WTC11 (cell line): ENCODE data around the gene SEC31B. TPM values are rescaled to one million over a fixed set of nuclear protein-coding genes. Genes with fewer than 3 reads are reported as not detected.

ENCODE experiments used
- ATAC-seq: fragments of 200-7000 bp; cut with Tn5 transposase; 2 replicates; pipeline ENCODE4 v1.10.0; 2021; ENCODE audit warnings: mild to moderate bottlenecking, moderate library complexity
- CTCF ChIA-PET: fragments of 300-600 bp; sonication (Branson Sonifier 250); formaldehyde crosslinking; loops from one replicate; lab custom pipeline; 2021; ENCODE audit warnings: antibody characterized with exemption; lab: Charles Lee
- POLR2A ChIA-PET: fragments of 350-600 bp; sonication (Branson Sonifier 250); formaldehyde crosslinking; loops from one replicate; lab custom pipeline; 2021; ENCODE audit warnings: antibody characterized with exemption; lab: Charles Lee
- DNase-seq: peaks from one replicate; pipeline ENCODE4 v3.0.0; 2021; ENCODE audit warnings: low spot score
- H3K27ac Mint-ChIP-seq: 2 replicates; pipeline ENCODE4 v1.8.0; 2021; ENCODE audit warnings: mixed read lengths
- H3K27me3 Mint-ChIP-seq: 2 replicates; pipeline ENCODE4 v1.8.0; 2021; ENCODE audit warnings: low read depth, mild to moderate bottlenecking, moderate library complexity, mixed read lengths
- H3K36me3 Mint-ChIP-seq: 2 replicates; pipeline ENCODE4 v1.8.0; 2021; ENCODE audit warnings: mixed read lengths
- H3K4me1 Mint-ChIP-seq: 2 replicates; pipeline ENCODE4 v1.8.0; 2022; ENCODE audit warnings: mixed read lengths
- H3K4me3 Mint-ChIP-seq: 2 replicates; pipeline ENCODE4 v1.8.0; 2021; ENCODE audit warnings: mild to moderate bottlenecking, moderate library complexity, mixed read lengths
- H3K9me3 Mint-ChIP-seq: 2 replicates; pipeline ENCODE4 v1.8.0; 2021; ENCODE audit warnings: mixed read lengths
- ATF1 ChIP-seq: sonication (generic); formaldehyde crosslinking; IDR thresholded peaks from 2 replicates; pipeline ENCODE4 v1.8.1; 2023; ENCODE audit warnings: mild to moderate bottlenecking, moderate library complexity, missing genetic modification reagents
- ATF3 ChIP-seq: sonication (generic); formaldehyde crosslinking; conservative IDR thresholded peaks from 2 replicates; pipeline ENCODE4 v1.8.1; 2022; ENCODE audit warnings: mild to moderate bottlenecking, missing genetic modification reagents
- ATF6 ChIP-seq: sonication (generic); formaldehyde crosslinking; IDR thresholded peaks from 2 replicates; pipeline ENCODE4 v1.8.1; 2023; ENCODE audit warnings: mild to moderate bottlenecking, missing genetic modification reagents
- CBFB ChIP-seq: sonication (generic); formaldehyde crosslinking; IDR thresholded peaks from 2 replicates; pipeline ENCODE4 v1.8.1; 2022; ENCODE audit warnings: mild to moderate bottlenecking, low read depth, missing genetic modification reagents
- E2F1 ChIP-seq: sonication (generic); formaldehyde crosslinking; IDR thresholded peaks from 2 replicates; pipeline ENCODE4 v1.8.0; 2022; ENCODE audit warnings: mild to moderate bottlenecking, missing genetic modification reagents
- ELF4 ChIP-seq: sonication (generic); formaldehyde crosslinking; IDR thresholded peaks from 2 replicates; pipeline ENCODE4 v1.8.1; 2022; ENCODE audit warnings: low read depth, mild to moderate bottlenecking, moderate library complexity, missing genetic modification reagents
- ESRRA ChIP-seq: sonication (generic); formaldehyde crosslinking; IDR thresholded peaks from 2 replicates; pipeline ENCODE4 v1.8.1; 2022; ENCODE audit warnings: mild to moderate bottlenecking, missing genetic modification reagents, borderline replicate concordance
- ETV6 ChIP-seq: sonication (generic); formaldehyde crosslinking; IDR thresholded peaks from 2 replicates; pipeline ENCODE4 v1.8.1; 2022; ENCODE audit warnings: mild to moderate bottlenecking, missing genetic modification reagents
- FOXP1 ChIP-seq: sonication (generic); formaldehyde crosslinking; IDR thresholded peaks from 2 replicates; pipeline ENCODE4 v1.8.0; 2022; ENCODE audit warnings: missing genetic modification reagents, mild to moderate bottlenecking, moderate library complexity, borderline replicate concordance
- GABPB1 ChIP-seq: sonication (generic); formaldehyde crosslinking; IDR thresholded peaks from 2 replicates; pipeline ENCODE4 v1.8.1; 2023; ENCODE audit warnings: mild to moderate bottlenecking, missing genetic modification reagents
- HMGXB4 ChIP-seq: sonication (generic); formaldehyde crosslinking; IDR thresholded peaks from 2 replicates; pipeline ENCODE4 v1.8.1; 2023; ENCODE audit warnings: mild to moderate bottlenecking, moderate library complexity, missing genetic modification reagents
- MLX ChIP-seq: sonication (generic); formaldehyde crosslinking; IDR thresholded peaks from 2 replicates; pipeline ENCODE4 v1.8.1; 2023; ENCODE audit warnings: mild to moderate bottlenecking, missing genetic modification reagents, moderate library complexity
- NFATC4 ChIP-seq: fragments of 250-450 bp; sonication (Bioruptor Pico); IDR thresholded peaks from 2 replicates; pipeline ENCODE4 v1.9.0; 2021; ENCODE audit warnings: mild to moderate bottlenecking
- NFYB ChIP-seq: sonication (generic); formaldehyde crosslinking; conservative IDR thresholded peaks from 2 replicates; pipeline ENCODE4 v1.8.0; 2022; ENCODE audit warnings: low read depth, missing genetic modification reagents
- NR3C1 ChIP-seq: sonication (generic); formaldehyde crosslinking; conservative IDR thresholded peaks from 2 replicates; pipeline ENCODE4 v1.8.1; 2023; ENCODE audit warnings: low read depth, mild to moderate bottlenecking, missing genetic modification reagents
- OVOL2 ChIP-seq: fragments of 250-450 bp; sonication (Bioruptor Pico); IDR thresholded peaks from 2 replicates; pipeline ENCODE4 v1.9.0; 2021; ENCODE audit warnings: mild to moderate bottlenecking, borderline replicate concordance
- PRDM15 ChIP-seq: sonication (generic); formaldehyde crosslinking; IDR thresholded peaks from 2 replicates; pipeline ENCODE4 v1.8.0; 2022; ENCODE audit warnings: missing genetic modification reagents
- ZNF396 ChIP-seq: fragments of 250-450 bp; sonication (Bioruptor Pico); IDR thresholded peaks from 2 replicates; pipeline ENCODE4 v1.8.0; 2021; ENCODE audit warnings: mild to moderate bottlenecking, moderate library complexity, borderline replicate concordance
- ZNF423 ChIP-seq: fragments of 250-450 bp; sonication (Bioruptor Pico); IDR thresholded peaks from 2 replicates; pipeline ENCODE4 v2.1.2; 2022; ENCODE audit warnings: mild to moderate bottlenecking, moderate library complexity
- ZNF425 ChIP-seq: fragments of 250-450 bp; sonication (Bioruptor Pico); conservative IDR thresholded peaks from 2 replicates; pipeline ENCODE4 v1.9.0; 2021; ENCODE audit warnings: mild to moderate bottlenecking
- total RNA-seq: library from RNA; stranded (reverse); gene quantifications from 3 replicates; pipeline ENCODE4 v1.2.3, GENCODE V29; 2021

The SEC31B gene
- total RNA-seq, 1 experiment from 2014 or later: 6.7 TPM

GRCh38 chr10:100554902-100555301 is 35.2 kb upstream of the SEC31B start (continued):
- TF ChIP-seq ZNF425 (CRISPR knock-in tag) (no peak), ELF4 (CRISPR knock-in tag) (no peak)

- DNase-seq: no peak
- Mint-ChIP-seq H3K36me3 (peaks cover 21% of the 10 kb centered on the region), H3K27me3 (no peaks in the 10 kb centered on the region), H3K27ac (no peak overlapping the region), H3K4me3 (no peak overlapping the region), H3K9me3 (no peaks in the 10 kb centered on the region), H3K4me1 (no peaks in the 10 kb centered on the region)
- CTCF ChIA-PET: interaction anchor here (0.9 to 3.1 kb wide), 2 partner anchors 9 to 19 kb away, joined by 3 to 13 read pairs; partner anchors contain the start of gene HIF1AN
- POLR2A ChIA-PET: interaction anchor here (0.7 kb wide), 1 partner anchor 16 kb away, joined by 4 read pairs; no protein-coding TSS in a partner anchor
- ATAC-seq: no peak
- TF ChIP-seq MLX (CRISPR knock-in tag) (no peak), GABPB1 (CRISPR knock-in tag) (no peak), PRDM15 (CRISPR knock-in tag) (no peak), OVOL2 (CRISPR knock-in tag) (no peak), ATF6 (no peak), ZNF423 (CRISPR knock-in tag) (no peak), ATF3 (CRISPR knock-in tag) (no peak), FOXP1 (no peak), NFATC4 (CRISPR knock-in tag) (no peak), ZNF396 (CRISPR knock-in tag) (no peak), ESRRA (CRISPR knock-in tag) (no peak), NFYB (no peak), ATF1 (CRISPR knock-in tag) (no peak)
- TF ChIP-seq, all 79 proteins: peak for 0
Measured at GRCh38 chr10:100553929-100554328, 34.3 kb upstream of the SEC31B start.

- CTCF ChIA-PET: interaction anchor here (1.3 to 1.9 kb wide), 2 partner anchors 33 to 326 kb away, joined by 4 to 8 read pairs; no protein-coding TSS in a partner anchor
- Mint-ChIP-seq H3K4me1 (no peaks in the 10 kb centered on the region), H3K36me3 (peaks cover 36% of the 10 kb centered on the region), H3K9me3 (no peaks in the 10 kb centered on the region), H3K27me3 (no peaks in the 10 kb centered on the region), H3K4me3 (no peak overlapping the region), H3K27ac (no peak overlapping the region)
- POLR2A ChIA-PET: no interaction called here
- ATAC-seq (no peak), DNase-seq (no peak)
- no peak for TF ChIP-seq FOXP1
- no peak for TF ChIP-seq ZNF423 (CRISPR knock-in tag)
- no peak for TF ChIP-seq GABPB1 (CRISPR knock-in tag)
- TF ChIP-seq MLX (CRISPR knock-in tag): no peak
- no peak for TF ChIP-seq CBFB (CRISPR knock-in tag)
- TF ChIP-seq E2F1 (CRISPR knock-in tag): no peak
- no peak for TF ChIP-seq NR3C1 (CRISPR knock-in tag)
- TF ChIP-seq HMGXB4: no peak
- no peak for TF ChIP-seq ELF4 (CRISPR knock-in tag)
- TF ChIP-seq ETV6 (CRISPR knock-in tag): no peak
Measured at GRCh38 chr10:100551738-100552137, 32.1 kb upstream of the SEC31B start.
